Ramos (cell line): Measurements from ENCODE around the gene BEND5.

ENCODE experiments used
- in situ Hi-C: fragments of 300-500 bp; cut with MboI; formaldehyde crosslinking; loops from one replicate; pipeline ENCODE4 v1.14.3; 2022; ENCODE audit warnings: low sequenced_read_pairs; ENCODE audit not compliant: unreplicated experiment

The BEND5 gene

GRCh38 chr1:48767975-48768510, 8.6 kb downstream of the BEND5 start:
- in situ Hi-C loops: no loop called here

- in situ Hi-C loops: no loop called here
These were observed 11.4 kb downstream of the BEND5 start for GRCh38 chr1:48765335-48765734.

- in situ Hi-C loops: no loop called here
These were observed 14.7 kb downstream of the BEND5 start for GRCh38 chr1:48761986-48762385.

- in situ Hi-C loops: no loop called here
These were observed 15.3 kb downstream of the BEND5 start for GRCh38 chr1:48761411-48761810.

GRCh38 chr1:48760857-48761256, 15.8 kb downstream of the BEND5 start:
- in situ Hi-C loops: no loop called here

GRCh38 chr1:48758976-48759375, 17.7 kb downstream of the BEND5 start:
- in situ Hi-C loops: no loop called here

- in situ Hi-C loops: no loop called here
These were observed 19.3 kb downstream of the BEND5 start for GRCh38 chr1:48757363-48757762.

- in situ Hi-C loops: no loop called here
These were observed 19.9 kb downstream of the BEND5 start for GRCh38 chr1:48756683-48757316.

- in situ Hi-C loops: no loop called here
These were observed 23.4 kb downstream of the BEND5 start for GRCh38 chr1:48753293-48753692.

GRCh38 chr1:48750109-48750508, 26.6 kb downstream of the BEND5 start:
- in situ Hi-C loops: no loop called here

- in situ Hi-C loops: no loop called here
These were observed 27.6 kb downstream of the BEND5 start for GRCh38 chr1:48749068-48749467.

GRCh38 chr1:48746906-48747305, 29.8 kb downstream of the BEND5 start:
- in situ Hi-C loops: no loop called here

- in situ Hi-C loops: no loop called here
These were observed 32.7 kb downstream of the BEND5 start for GRCh38 chr1:48744032-48744431.

GRCh38 chr1:48743480-48743879, 33.2 kb downstream of the BEND5 start:
- in situ Hi-C loops: no loop called here

- in situ Hi-C loops: no loop called here
These were observed 35.3 kb downstream of the BEND5 start for GRCh38 chr1:48741380-48741779.

GRCh38 chr1:48740621-48741020, 36.1 kb downstream of the BEND5 start:
- in situ Hi-C loops: no loop called here

GRCh38 chr1:48739091-48739490, 37.6 kb downstream of the BEND5 start:
- in situ Hi-C loops: no loop called here

- in situ Hi-C loops: no loop called here
These were observed 38.3 kb downstream of the BEND5 start for GRCh38 chr1:48738356-48738755.

- in situ Hi-C loops: no loop called here
These were observed 40.9 kb downstream of the BEND5 start for GRCh38 chr1:48735796-48736195.

- in situ Hi-C loops: no loop called here
These were observed 46.4 kb downstream of the BEND5 start for GRCh38 chr1:48730164-48730910.

- in situ Hi-C loops: no loop called here
These were observed 48.1 kb downstream of the BEND5 start for GRCh38 chr1:48728584-48728983.
